GM23248 (cell line): ENCODE measurements around the gene GRIN3A.

Experiments
- EZH2 ChIP-seq: fragments of 200-600 bp; sonication (generic); IDR thresholded peaks from 2 replicates; pipeline ENCODE4 v1.6.1; 2018; ENCODE audit warnings: antibody characterized with exemption, mild to moderate bottlenecking; ENCODE audit not compliant: insufficient read depth, poor library complexity, severe bottlenecking
- EZH2phosphoT487 ChIP-seq: fragments of 200-600 bp; sonication (generic); IDR thresholded peaks from 2 replicates; pipeline ENCODE4 v1.6.1; 2018; ENCODE audit warnings: antibody characterized with exemption, moderate library complexity, mild to moderate bottlenecking, low read depth; ENCODE audit not compliant: insufficient read depth

DNA sequence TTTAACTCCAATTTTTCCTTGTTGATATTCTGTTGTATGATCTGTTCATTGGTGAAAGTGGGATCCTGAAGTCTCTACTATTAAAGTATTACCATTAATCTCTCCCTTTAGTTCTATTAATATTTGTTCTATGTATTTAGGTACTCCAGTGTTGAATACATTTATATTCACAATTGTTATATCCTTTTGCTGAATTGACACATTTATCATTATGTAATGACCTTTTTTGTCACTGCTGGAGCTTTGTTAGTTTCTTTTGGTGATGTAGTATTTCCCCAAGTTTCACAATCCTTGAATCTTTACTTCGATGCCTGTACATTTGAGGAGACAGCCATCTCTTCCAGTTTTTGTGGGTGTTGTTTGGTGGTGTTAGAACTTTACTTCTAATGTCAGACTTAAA lies 90.0 kb downstream of the GRIN3A start:
- TF ChIP-seq EZH2 (no peak), EZH2phosphoT487 (no peak)
